Liver (tissue), 9 donors: ENCODE data around the gene FRMPD4. TPM values are rescaled to one million over a fixed set of nuclear protein-coding genes. Genes with fewer than 3 reads are reported as not detected.

ENCODE experiments used
- DNase-seq: peaks from one replicate; pipeline ENCODE4 v3.0.0-alpha.2; 2017; ENCODE audit warnings: low spot score
- H3K27ac ChIP-seq, 2 donors: one replicate each; pipeline ENCODE4 v1.7.0; 2013; ENCODE audit warnings: inconsistent platforms in 2 of 2, low read length in 2 of 2, control low read depth in 1 of 2, low read depth in 1 of 2, mild to moderate bottlenecking in 1 of 2
- H3K27me3 ChIP-seq, 4 donors: one replicate each; pipeline versions ENCODE4 v1.6.1 to v1.7.0; 2013; ENCODE audit warnings: low read length in 3 of 4, inconsistent platforms in 1 of 4, mild to moderate bottlenecking in 1 of 4, moderate library complexity in 1 of 4; ENCODE audit not compliant: control insufficient read depth in 4 of 4, insufficient read depth in 4 of 4
- H3K36me3 ChIP-seq, 4 donors: one replicate each; pipeline versions ENCODE4 v1.6.1 to v1.7.0; 2013; ENCODE audit warnings: low read length in 3 of 4, mild to moderate bottlenecking in 3 of 4, low read depth in 1 of 4, moderate library complexity in 1 of 4; ENCODE audit not compliant: control insufficient read depth in 4 of 4, insufficient read depth in 3 of 4
- H3K4me1 ChIP-seq, 4 donors: one replicate each; pipeline versions ENCODE4 v1.6.1 to v1.7.0; 2013; ENCODE audit warnings: low read length in 3 of 4, mild to moderate bottlenecking in 3 of 4, moderate library complexity in 1 of 4; ENCODE audit not compliant: control insufficient read depth in 4 of 4, insufficient read depth in 4 of 4
- H3K4me3 ChIP-seq, 3 donors: one replicate each; pipeline versions ENCODE4 v1.6.1 to v1.7.0; 2013; ENCODE audit warnings: low read length in 3 of 3, control low read depth in 1 of 3, low read depth in 1 of 3, mild to moderate bottlenecking in 1 of 3
- H3K9ac ChIP-seq, 2 donors: one replicate each; pipeline ENCODE4 v1.7.0; 2013; ENCODE audit warnings: low read length in 2 of 2, mild to moderate bottlenecking in 2 of 2, moderate library complexity in 2 of 2, control low read depth in 1 of 2, low read depth in 1 of 2
- H3K9me3 ChIP-seq, 4 donors: one replicate each; pipeline versions ENCODE4 v1.6.1 to v1.7.0; 2013; ENCODE audit warnings: low read length in 3 of 4; ENCODE audit not compliant: control insufficient read depth in 4 of 4
- ATF3 ChIP-seq: IDR thresholded peaks from 2 replicates; pipeline ENCODE4 v1.6.1; 2016; ENCODE audit warnings: antibody characterized with exemption
- CTCF ChIP-seq: fragments of 150-350 bp; IDR thresholded peaks from 2 replicates; pipeline ENCODE4 v1.5.1; 2017; ENCODE audit warnings: improper control_type of control experiment, low read depth, low read length; ENCODE audit not compliant: missing input control
- FOXA1 ChIP-seq: IDR thresholded peaks from 2 replicates; pipeline ENCODE4 v1.6.1; 2016; ENCODE audit warnings: antibody characterized with exemption
- FOXA2 ChIP-seq: IDR thresholded peaks from 2 replicates; pipeline ENCODE4 v1.6.1; 2016; ENCODE audit warnings: antibody characterized with exemption
- GABPA ChIP-seq, 2 donors: IDR thresholded peaks in 1 of 2; conservative IDR thresholded peaks in 1 of 2; 2 replicates each; pipeline ENCODE4 v1.6.1; 2016; ENCODE audit warnings: antibody characterized with exemption in 2 of 2, mild to moderate bottlenecking in 1 of 2, moderate library complexity in 1 of 2
- HNF4A ChIP-seq, 2 donors: conservative IDR thresholded peaks; 2 replicates each; pipeline ENCODE4 v1.6.1; 2016; ENCODE audit warnings: antibody characterized with exemption in 2 of 2, mild to moderate bottlenecking in 2 of 2
- HNF4G ChIP-seq: IDR thresholded peaks from 2 replicates; pipeline ENCODE4 v1.6.1; 2016; ENCODE audit warnings: antibody characterized with exemption
- JUND ChIP-seq, 2 donors: IDR thresholded peaks; 2 replicates each; pipeline ENCODE4 v1.6.1; 2016; ENCODE audit warnings: antibody characterized with exemption in 2 of 2
- MAX ChIP-seq: IDR thresholded peaks from 2 replicates; pipeline ENCODE4 v1.6.1; 2016; ENCODE audit warnings: antibody characterized with exemption
- NR2F2 ChIP-seq: IDR thresholded peaks from 2 replicates; pipeline ENCODE4 v1.6.1; 2016; ENCODE audit warnings: antibody characterized with exemption
- RAD21 ChIP-seq, 2 donors: IDR thresholded peaks; 2 replicates each; pipeline ENCODE4 v1.6.1; 2016; ENCODE audit warnings: antibody characterized with exemption in 2 of 2, mild to moderate bottlenecking in 2 of 2
- REST ChIP-seq: IDR thresholded peaks from 2 replicates; pipeline ENCODE4 v1.6.1; 2016; ENCODE audit warnings: antibody characterized with exemption, mild to moderate bottlenecking
- RXRA ChIP-seq, 2 donors: IDR thresholded peaks; 2 replicates each; pipeline ENCODE4 v1.6.1; 2017 to 2018; ENCODE audit warnings: antibody characterized with exemption in 2 of 2, mild to moderate bottlenecking in 1 of 2
- TAF1 ChIP-seq: conservative IDR thresholded peaks from 2 replicates; pipeline ENCODE4 v1.6.1; 2016; ENCODE audit warnings: antibody characterized with exemption, mild to moderate bottlenecking
- YY1 ChIP-seq: IDR thresholded peaks from 2 replicates; pipeline ENCODE4 v1.6.1; 2016; ENCODE audit warnings: antibody characterized with exemption, mild to moderate bottlenecking
- ZBTB33 ChIP-seq: IDR thresholded peaks from 2 replicates; pipeline ENCODE4 v1.6.1; 2016; ENCODE audit warnings: antibody characterized with exemption
- WGBS: extraction: QIAGEN DNeasy Blood & Tissue Kit; methylation state at CpG from one replicate; pipeline ENCODE4 v1.1.7; 2013; 5-methylcytosine and 5-hydroxymethylcytosine counted together
- polyA plus RNA-seq, 2 donors: library from polyadenylated mRNA; stranded (reverse) in 1 of 2; unstranded in 1 of 2; fragments of 200-250 nt in 1 of 2; fragments of >200 nt in 1 of 2; fragmentation: Nextera tagmentation in 1 of 2; extraction: Ambion mirVana in 1 of 2; gene quantifications; one replicate each; pipeline versions ENCODE4 v1.2.1 to v1.2.3, GENCODE V29; 2013 to 2015
- total RNA-seq, 2 donors: library from RNA; depleted of rRNA; stranded (reverse); fragments of >200 nt; gene quantifications; one replicate each; pipeline ENCODE4 v1.2.3, GENCODE V29; 2014
- donor health status: healthy.
- donor health status: healthy.
- donor health status: healthy.
- donor health status: healthy.
- donor health status: healthy.

Gene FRMPD4
- total and polyA plus RNA-seq, 4 donors = 0.01 to 0.08 (median 0.03) TPM; not detected in 1

GRCh38 chrX:12489341-12489740, 351.1 kb downstream of the FRMPD4 start:
- H3K9ac ChIP-seq = no peak overlapping the region
- no peaks in the 10 kb centered on the region for H3K4me1 ChIP-seq
- H3K27me3 ChIP-seq = peaks cover 0 to 4% (median 0%) of the 10 kb centered on the region in 4 donors
- H3K4me3 ChIP-seq = no peak overlapping the region
- DNase-seq = no peak
- H3K27ac ChIP-seq = no peak overlapping the region
- TF ChIP-seq NR2F2 = no peak
- no peak for TF ChIP-seq ATF3
- TF ChIP-seq FOXA2 = no peak
- no peak for TF ChIP-seq HNF4A (conservative IDR thresholded peaks at IDR 0.05)
- no peak for TF ChIP-seq YY1
- TF ChIP-seq MAX = no peak
- no peak for TF ChIP-seq CTCF
- no peak for TF ChIP-seq RAD21 (IDR thresholded peaks at IDR 0.05)
- TF ChIP-seq RXRA (IDR thresholded peaks at IDR 0.05) = no peak
- no peak for TF ChIP-seq ZBTB33
- no peak for TF ChIP-seq JUND (IDR thresholded peaks at IDR 0.05)
- no peak for TF ChIP-seq HNF4G
- no peak for TF ChIP-seq REST
- no peak for TF ChIP-seq GABPA (IDR thresholded peaks at IDR 0.05 in 1 of 2, conservative IDR thresholded peaks at IDR 0.05 in 1 of 2)
- H3K36me3 ChIP-seq = no peaks in the 10 kb centered on the region
- 69% methylated on average over 3 of the region's 3 CpGs for WGBS
- no peaks in the 10 kb centered on the region for H3K9me3 ChIP-seq

GRCh38 chrX:12494400-12495138, 356.3 kb downstream of the FRMPD4 start:
- H3K4me3 ChIP-seq = no peak overlapping the region
- no peaks in the 10 kb centered on the region for H3K9me3 ChIP-seq
- H3K4me1 ChIP-seq = no peaks in the 10 kb centered on the region
- WGBS = 67% methylated on average over 11 of the region's 11 CpGs
- no peak overlapping the region for H3K27ac ChIP-seq
- no peak overlapping the region for H3K9ac ChIP-seq
- no peak for DNase-seq
- peaks cover 0 to 4% (median 0%) of the 10 kb centered on the region in 4 donors for H3K27me3 ChIP-seq
- H3K36me3 ChIP-seq = no peaks in the 10 kb centered on the region
- TF ChIP-seq FOXA2 (no peak), REST (no peak), FOXA1 (no peak), HNF4G (no peak), ATF3 (no peak), TAF1 (no peak), CTCF (no peak), GABPA (IDR thresholded peaks at IDR 0.05 in 1 of 2, conservative IDR thresholded peaks at IDR 0.05 in 1 of 2) (no peak), RAD21 (IDR thresholded peaks at IDR 0.05) (no peak), RXRA (IDR thresholded peaks at IDR 0.05) (no peak), HNF4A (conservative IDR thresholded peaks at IDR 0.05) (no peak)
